GM23338 (cell line): ENCODE measurements around the gene MACF1. TPM values are rescaled to one million over a fixed set of nuclear protein-coding genes. Genes with fewer than 3 reads are reported as not detected.

Source experiments
- ATAC-seq: fragments of 200-7000 bp; cut with Tn5 transposase; 3 replicates; pipeline ENCODE4 v1.9.1; 2020
- DNase-seq: peaks from one replicate; pipeline ENCODE4 v3.0.0-alpha.2; 2015; ENCODE audit warnings: low spot score
- H2AFZ ChIP-seq: fragments of 200-600 bp; sonication (generic); 2 replicates; pipeline ENCODE4 v1.8.0; 2016; ENCODE audit warnings: antibody characterized with exemption, mild to moderate bottlenecking, moderate library complexity
- H3F3A ChIP-seq: fragments of 200-600 bp; sonication (generic); replicated peaks from 2 replicates; pipeline ENCODE4 v1.8.0; 2017; ENCODE audit warnings: antibody characterized with exemption, mixed run types, low read depth
- H3K27ac ChIP-seq: fragments of 200-600 bp; sonication (generic); 2 replicates; pipeline ENCODE4 v1.6.1; 2016; ENCODE audit warnings: low read depth
- H3K27me3 ChIP-seq: fragments of 200-600 bp; sonication (generic); 2 replicates; pipeline ENCODE4 v1.8.0; 2016; ENCODE audit warnings: mild to moderate bottlenecking, mixed run types, moderate library complexity; ENCODE audit not compliant: insufficient read depth
- H3K36me3 ChIP-seq: fragments of 200-600 bp; sonication (generic); 2 replicates; pipeline ENCODE4 v1.8.0; 2016; ENCODE audit warnings: mild to moderate bottlenecking; ENCODE audit not compliant: insufficient read depth
- H3K4me1 ChIP-seq: fragments of 200-600 bp; sonication (generic); 2 replicates; pipeline ENCODE4 v1.8.0; 2016; ENCODE audit warnings: mild to moderate bottlenecking, moderate library complexity; ENCODE audit not compliant: insufficient read depth
- H3K4me2 ChIP-seq: fragments of 200-600 bp; sonication (generic); 2 replicates; pipeline ENCODE4 v1.7.1; 2017; ENCODE audit warnings: mixed run types
- H3K4me3 ChIP-seq: fragments of 200-600 bp; sonication (generic); 2 replicates; pipeline ENCODE4 v1.6.1; 2016; ENCODE audit warnings: mixed run types
- H3K79me2 ChIP-seq: fragments of 200-600 bp; sonication (generic); replicated peaks from 2 replicates; pipeline ENCODE4 v1.8.0; 2017; ENCODE audit warnings: mild to moderate bottlenecking; ENCODE audit not compliant: insufficient read depth
- H3K9me2 ChIP-seq: fragments of 200-600 bp; sonication (generic); 2 replicates; pipeline ENCODE4 v1.8.0; 2017; ENCODE audit not compliant: insufficient read depth
- H4K20me1 ChIP-seq: fragments of 200-600 bp; sonication (generic); replicated peaks from 2 replicates; pipeline ENCODE4 v1.8.0; 2017; ENCODE audit warnings: mild to moderate bottlenecking; ENCODE audit not compliant: insufficient read depth
- H3K27ac Mint-ChIP-seq: 2 replicates; pipeline ENCODE4 v1.8.0; 2020; ENCODE audit warnings: inconsistent platforms, mild to moderate bottlenecking, moderate library complexity, mixed read lengths
- H3K27me3 Mint-ChIP-seq: 3 replicates; pipeline ENCODE4 v1.8.0; 2022; ENCODE audit warnings: low read depth, mild to moderate bottlenecking, moderate library complexity, mixed read lengths, inconsistent platforms; ENCODE audit not compliant: insufficient read depth, poor library complexity
- H3K36me3 Mint-ChIP-seq: 3 replicates; pipeline ENCODE4 v1.8.0; 2021; ENCODE audit warnings: low read depth, mild to moderate bottlenecking, inconsistent platforms, moderate library complexity, mixed read lengths
- H3K4me1 Mint-ChIP-seq: 3 replicates; pipeline ENCODE4 v1.8.0; 2020; ENCODE audit warnings: mild to moderate bottlenecking, inconsistent platforms, mixed read lengths
- H3K4me3 Mint-ChIP-seq: 3 replicates; pipeline ENCODE4 v1.8.0; 2021; ENCODE audit warnings: moderate library complexity, mild to moderate bottlenecking, inconsistent platforms, mixed read lengths
- H3K9me3 Mint-ChIP-seq: 3 replicates; pipeline ENCODE4 v1.8.0; 2020; ENCODE audit warnings: moderate library complexity, mild to moderate bottlenecking, inconsistent platforms, mixed read lengths
- CREB1 ChIP-seq: fragments of 250-450 bp; sonication (Bioruptor Pico); IDR thresholded peaks from 2 replicates; pipeline ENCODE4 v1.5.0; 2020; ENCODE audit warnings: low read depth, mild to moderate bottlenecking, moderate library complexity
- EZH2phosphoT487 ChIP-seq: fragments of 200-600 bp; sonication (generic); IDR thresholded peaks from one replicate; pipeline ENCODE4 v1.8.1; 2018; ENCODE audit warnings: antibody characterized with exemption; ENCODE audit not compliant: unreplicated experiment
- JUNB ChIP-seq: IDR thresholded peaks from one replicate; pipeline ENCODE4 v1.6.1; 2016; ENCODE audit warnings: antibody characterized with exemption; ENCODE audit not compliant: unreplicated experiment
- NANOG ChIP-seq: IDR thresholded peaks from 2 replicates; pipeline ENCODE4 v1.6.1; 2016; ENCODE audit warnings: antibody characterized with exemption, borderline replicate concordance
- ZNF331 ChIP-seq: fragments of 250-450 bp; sonication (Bioruptor Pico); IDR thresholded peaks from 2 replicates; pipeline ENCODE4 v1.5.0; 2020; ENCODE audit warnings: low read depth, mild to moderate bottlenecking, moderate library complexity
- polyA plus RNA-seq: library from polyadenylated mRNA; unstranded; fragments of >200 nt; fragmentation: Nextera tagmentation; extraction: Ambion mirVana; gene quantifications from 2 replicates; pipeline ENCODE4 v1.2.1, GENCODE V29; 2016
- total RNA-seq: library from RNA; depleted of rRNA; stranded (reverse); fragments of >200 nt; shearing (Covaris generic); gene quantifications from 2 replicates; pipeline ENCODE4 v1.2.3, GENCODE V29; 2014
- TF ChIP-seq, protein P1 (sequence below): fragments of 250-450 bp; sonication (Bioruptor Pico); IDR thresholded peaks from 2 replicates; pipeline ENCODE4 v1.5.0; 2020; ENCODE audit warnings: mild to moderate bottlenecking, moderate library complexity
- TF ChIP-seq, protein P2 (sequence below): IDR thresholded peaks from one replicate; pipeline ENCODE4 v1.6.1; 2018; ENCODE audit warnings: antibody characterized with exemption; ENCODE audit not compliant: unreplicated experiment

The MACF1 gene
- total and polyA plus RNA-seq, 2 experiments from 2014 or later, result 104 to 399 TPM

DNA sequence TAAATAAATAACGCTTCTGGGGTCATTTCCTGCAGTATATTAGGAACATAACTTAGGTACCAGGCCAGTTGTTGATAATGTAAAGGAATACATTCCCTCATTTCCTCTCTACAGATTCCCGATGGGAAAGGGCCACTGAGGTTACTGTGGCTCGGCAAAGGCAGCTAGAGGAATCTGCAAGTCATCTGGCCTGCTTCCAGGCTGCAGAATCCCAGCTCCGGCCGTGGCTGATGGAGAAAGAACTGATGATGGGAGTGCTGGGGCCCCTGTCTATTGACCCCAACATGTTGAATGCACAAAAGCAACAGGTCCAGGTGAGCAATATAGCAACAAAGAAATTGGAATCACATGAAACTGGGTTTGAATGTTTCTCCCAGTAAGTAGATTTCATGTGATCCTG, 177.3 kb downstream of the MACF1 start:
- no peak overlapping the region for H2AFZ ChIP-seq
- H3F3A ChIP-seq, result no peaks in the 10 kb centered on the region
- no peak overlapping the region for H3K27ac ChIP-seq
- no peaks in the 10 kb centered on the region for H3K9me2 ChIP-seq
- H3K4me1 ChIP-seq, result no peaks in the 10 kb centered on the region
- H3K36me3 ChIP-seq, result peaks cover 64% of the 10 kb centered on the region
- DNase-seq (no peak), ATAC-seq (no peak)
- no peak overlapping the region for H3K4me3 ChIP-seq
- Mint-ChIP-seq H3K4me1 (peaks cover 4% of the 10 kb centered on the region; the same call in 1 of the 3 replicates), H3K36me3 (peaks cover 72% of the 10 kb centered on the region), H3K4me3 (no peak overlapping the region), H3K27me3 (peaks cover 7% of the 10 kb centered on the region), H3K9me3 (no peaks in the 10 kb centered on the region), H3K27ac (no peak overlapping the region)
- H3K79me2 ChIP-seq, result no peaks in the 10 kb centered on the region
- H3K27me3 ChIP-seq, result no peaks in the 10 kb centered on the region
- no peak overlapping the region for H3K4me2 ChIP-seq
- H4K20me1 ChIP-seq, result peaks cover 8% of the 10 kb centered on the region; the same call in 1 of the 2 replicates
- no peak for TF ChIP-seq EZH2phosphoT487
- TF ChIP-seq ZNF331, result no peak
- TF ChIP-seq CREB1 (CRISPR knock-in tag), result no peak
- TF ChIP-seq NANOG, result no peak
- no peak for TF ChIP-seq JUNB
- TF ChIP-seq, protein P1, sequence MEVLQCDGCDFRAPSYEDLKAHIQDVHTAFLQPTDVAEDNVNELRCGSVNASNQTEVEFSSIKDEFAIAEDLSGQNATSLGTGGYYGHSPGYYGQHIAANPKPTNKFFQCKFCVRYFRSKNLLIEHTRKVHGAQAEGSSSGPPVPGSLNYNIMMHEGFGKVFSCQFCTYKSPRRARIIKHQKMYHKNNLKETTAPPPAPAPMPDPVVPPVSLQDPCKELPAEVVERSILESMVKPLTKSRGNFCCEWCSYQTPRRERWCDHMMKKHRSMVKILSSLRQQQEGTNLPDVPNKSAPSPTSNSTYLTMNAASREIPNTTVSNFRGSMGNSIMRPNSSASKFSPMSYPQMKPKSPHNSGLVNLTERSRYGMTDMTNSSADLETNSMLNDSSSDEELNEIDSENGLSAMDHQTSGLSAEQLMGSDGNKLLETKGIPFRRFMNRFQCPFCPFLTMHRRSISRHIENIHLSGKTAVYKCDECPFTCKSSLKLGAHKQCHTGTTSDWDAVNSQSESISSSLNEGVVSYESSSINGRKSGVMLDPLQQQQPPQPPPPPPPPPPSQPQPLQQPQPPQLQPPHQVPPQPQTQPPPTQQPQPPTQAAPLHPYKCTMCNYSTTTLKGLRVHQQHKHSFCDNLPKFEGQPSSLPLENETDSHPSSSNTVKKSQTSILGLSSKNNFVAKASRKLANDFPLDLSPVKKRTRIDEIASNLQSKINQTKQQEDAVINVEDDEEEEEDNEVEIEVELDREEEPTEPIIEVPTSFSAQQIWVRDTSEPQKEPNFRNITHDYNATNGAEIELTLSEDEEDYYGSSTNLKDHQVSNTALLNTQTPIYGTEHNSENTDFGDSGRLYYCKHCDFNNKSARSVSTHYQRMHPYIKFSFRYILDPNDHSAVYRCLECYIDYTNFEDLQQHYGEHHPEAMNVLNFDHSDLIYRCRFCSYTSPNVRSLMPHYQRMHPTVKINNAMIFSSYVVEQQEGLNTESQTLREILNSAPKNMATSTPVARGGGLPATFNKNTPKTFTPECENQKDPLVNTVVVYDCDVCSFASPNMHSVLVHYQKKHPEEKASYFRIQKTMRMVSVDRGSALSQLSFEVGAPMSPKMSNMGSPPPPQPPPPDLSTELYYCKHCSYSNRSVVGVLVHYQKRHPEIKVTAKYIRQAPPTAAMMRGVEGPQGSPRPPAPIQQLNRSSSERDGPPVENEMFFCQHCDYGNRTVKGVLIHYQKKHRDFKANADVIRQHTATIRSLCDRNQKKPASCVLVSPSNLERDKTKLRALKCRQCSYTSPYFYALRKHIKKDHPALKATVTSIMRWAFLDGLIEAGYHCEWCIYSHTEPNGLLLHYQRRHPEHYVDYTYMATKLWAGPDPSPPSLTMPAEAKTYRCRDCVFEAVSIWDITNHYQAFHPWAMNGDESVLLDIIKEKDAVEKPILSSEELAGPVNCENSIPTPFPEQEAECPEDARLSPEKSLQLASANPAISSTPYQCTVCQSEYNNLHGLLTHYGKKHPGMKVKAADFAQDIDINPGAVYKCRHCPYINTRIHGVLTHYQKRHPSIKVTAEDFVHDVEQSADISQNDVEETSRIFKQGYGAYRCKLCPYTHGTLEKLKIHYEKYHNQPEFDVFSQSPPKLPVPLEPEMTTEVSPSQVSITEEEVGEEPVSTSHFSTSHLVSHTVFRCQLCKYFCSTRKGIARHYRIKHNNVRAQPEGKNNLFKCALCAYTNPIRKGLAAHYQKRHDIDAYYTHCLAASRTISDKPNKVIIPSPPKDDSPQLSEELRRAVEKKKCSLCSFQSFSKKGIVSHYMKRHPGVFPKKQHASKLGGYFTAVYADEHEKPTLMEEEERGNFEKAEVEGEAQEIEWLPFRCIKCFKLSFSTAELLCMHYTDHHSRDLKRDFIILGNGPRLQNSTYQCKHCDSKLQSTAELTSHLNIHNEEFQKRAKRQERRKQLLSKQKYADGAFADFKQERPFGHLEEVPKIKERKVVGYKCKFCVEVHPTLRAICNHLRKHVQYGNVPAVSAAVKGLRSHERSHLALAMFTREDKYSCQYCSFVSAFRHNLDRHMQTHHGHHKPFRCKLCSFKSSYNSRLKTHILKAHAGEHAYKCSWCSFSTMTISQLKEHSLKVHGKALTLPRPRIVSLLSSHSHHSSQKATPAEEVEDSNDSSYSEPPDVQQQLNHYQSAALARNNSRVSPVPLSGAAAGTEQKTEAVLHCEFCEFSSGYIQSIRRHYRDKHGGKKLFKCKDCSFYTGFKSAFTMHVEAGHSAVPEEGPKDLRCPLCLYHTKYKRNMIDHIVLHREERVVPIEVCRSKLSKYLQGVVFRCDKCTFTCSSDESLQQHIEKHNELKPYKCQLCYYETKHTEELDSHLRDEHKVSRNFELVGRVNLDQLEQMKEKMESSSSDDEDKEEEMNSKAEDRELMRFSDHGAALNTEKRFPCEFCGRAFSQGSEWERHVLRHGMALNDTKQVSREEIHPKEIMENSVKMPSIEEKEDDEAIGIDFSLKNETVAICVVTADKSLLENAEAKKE (CRISPR knock-in tag), result no peak
- TF ChIP-seq, protein P2, sequence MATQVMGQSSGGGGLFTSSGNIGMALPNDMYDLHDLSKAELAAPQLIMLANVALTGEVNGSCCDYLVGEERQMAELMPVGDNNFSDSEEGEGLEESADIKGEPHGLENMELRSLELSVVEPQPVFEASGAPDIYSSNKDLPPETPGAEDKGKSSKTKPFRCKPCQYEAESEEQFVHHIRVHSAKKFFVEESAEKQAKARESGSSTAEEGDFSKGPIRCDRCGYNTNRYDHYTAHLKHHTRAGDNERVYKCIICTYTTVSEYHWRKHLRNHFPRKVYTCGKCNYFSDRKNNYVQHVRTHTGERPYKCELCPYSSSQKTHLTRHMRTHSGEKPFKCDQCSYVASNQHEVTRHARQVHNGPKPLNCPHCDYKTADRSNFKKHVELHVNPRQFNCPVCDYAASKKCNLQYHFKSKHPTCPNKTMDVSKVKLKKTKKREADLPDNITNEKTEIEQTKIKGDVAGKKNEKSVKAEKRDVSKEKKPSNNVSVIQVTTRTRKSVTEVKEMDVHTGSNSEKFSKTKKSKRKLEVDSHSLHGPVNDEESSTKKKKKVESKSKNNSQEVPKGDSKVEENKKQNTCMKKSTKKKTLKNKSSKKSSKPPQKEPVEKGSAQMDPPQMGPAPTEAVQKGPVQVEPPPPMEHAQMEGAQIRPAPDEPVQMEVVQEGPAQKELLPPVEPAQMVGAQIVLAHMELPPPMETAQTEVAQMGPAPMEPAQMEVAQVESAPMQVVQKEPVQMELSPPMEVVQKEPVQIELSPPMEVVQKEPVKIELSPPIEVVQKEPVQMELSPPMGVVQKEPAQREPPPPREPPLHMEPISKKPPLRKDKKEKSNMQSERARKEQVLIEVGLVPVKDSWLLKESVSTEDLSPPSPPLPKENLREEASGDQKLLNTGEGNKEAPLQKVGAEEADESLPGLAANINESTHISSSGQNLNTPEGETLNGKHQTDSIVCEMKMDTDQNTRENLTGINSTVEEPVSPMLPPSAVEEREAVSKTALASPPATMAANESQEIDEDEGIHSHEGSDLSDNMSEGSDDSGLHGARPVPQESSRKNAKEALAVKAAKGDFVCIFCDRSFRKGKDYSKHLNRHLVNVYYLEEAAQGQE, result no peak
